Measurements from ENCODE around the gene ABCC10.

The ABCC10 gene

DNA sequence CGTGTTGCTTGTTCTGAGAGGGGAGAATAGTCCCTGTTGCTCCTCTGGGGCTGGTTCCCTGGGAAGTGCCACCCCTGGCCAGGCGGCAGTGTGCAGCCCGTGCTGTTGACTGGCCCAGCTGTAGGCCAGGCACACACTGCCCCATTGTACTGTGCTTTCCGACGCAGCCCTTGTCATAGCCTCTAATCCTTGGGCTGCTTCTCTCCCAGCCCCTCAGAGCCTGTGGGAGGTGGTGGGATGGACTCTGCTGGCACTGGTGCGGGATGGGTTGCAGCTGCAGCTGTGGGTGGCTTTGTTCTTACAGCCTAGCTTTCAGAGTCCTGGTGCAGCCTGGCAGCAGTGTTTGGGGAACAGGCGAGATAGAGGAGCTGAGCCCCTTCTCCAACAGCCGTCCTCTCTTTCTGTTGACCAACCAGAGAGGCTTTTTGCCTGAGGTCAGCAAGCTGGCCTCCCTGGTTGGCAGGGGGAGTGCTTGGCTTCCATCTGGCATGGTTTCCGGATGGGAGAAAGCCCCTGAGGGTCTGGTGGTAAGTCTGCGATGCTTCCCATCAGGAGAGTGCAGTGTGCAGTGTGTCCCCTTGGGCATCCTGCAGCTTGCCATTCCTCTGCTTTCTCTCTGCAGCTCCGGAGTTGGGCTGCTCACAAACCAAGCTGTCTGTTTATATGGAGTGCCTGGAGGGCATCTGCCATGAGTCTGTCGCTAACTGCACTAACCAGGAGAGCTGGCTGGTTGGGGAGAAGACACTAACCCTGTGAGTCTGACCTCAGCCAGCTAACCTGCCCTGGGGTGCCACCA lies 62.1 kb downstream of the ABCC10 start:
- no peaks in the 10 kb centered on the region for H3K9me2 ChIP-seq (replicated peaks; ENCODE audit: insufficient read depth, low read length)
- no peak overlapping the region for H2AFZ ChIP-seq (ENCODE audit: low read length)
- no peak overlapping the region for H3K9ac ChIP-seq (ENCODE audit: low read length)
- no peaks in the 10 kb centered on the region for H3K27me3 ChIP-seq (replicated peaks; ENCODE audit: insufficient read depth, low read length)
- no peaks in the 10 kb centered on the region for H3K4me1 ChIP-seq (ENCODE audit: low read length)
- DNase-seq: no peak
- no peak overlapping the region for H3K4me3 ChIP-seq (ENCODE audit: low read length)
- no peaks in the 10 kb centered on the region for H3K9me3 ChIP-seq (replicated peaks; ENCODE audit: insufficient read depth, low read length)
- H3K36me3 ChIP-seq (replicated peaks; ENCODE audit: insufficient read depth, low read length): no peaks in the 10 kb centered on the region
- no peak overlapping the region for H3K4me2 ChIP-seq (ENCODE audit: low read depth, low read length)
- H4K20me1 ChIP-seq (ENCODE audit: insufficient read depth, low read length): no peaks in the 10 kb centered on the region
- H3K79me2 ChIP-seq (ENCODE audit: low read length): peaks cover 35% of the 10 kb centered on the region
- TF ChIP-seq EZH2 (optimal IDR thresholded peaks at IDR 0.05; ENCODE audit: low read depth, low read length) (no peak), EZH2phosphoT487 (IDR thresholded peaks at IDR 0.05; ENCODE audit: low read length) (no peak)
- TF ChIP-seq, protein P1, sequence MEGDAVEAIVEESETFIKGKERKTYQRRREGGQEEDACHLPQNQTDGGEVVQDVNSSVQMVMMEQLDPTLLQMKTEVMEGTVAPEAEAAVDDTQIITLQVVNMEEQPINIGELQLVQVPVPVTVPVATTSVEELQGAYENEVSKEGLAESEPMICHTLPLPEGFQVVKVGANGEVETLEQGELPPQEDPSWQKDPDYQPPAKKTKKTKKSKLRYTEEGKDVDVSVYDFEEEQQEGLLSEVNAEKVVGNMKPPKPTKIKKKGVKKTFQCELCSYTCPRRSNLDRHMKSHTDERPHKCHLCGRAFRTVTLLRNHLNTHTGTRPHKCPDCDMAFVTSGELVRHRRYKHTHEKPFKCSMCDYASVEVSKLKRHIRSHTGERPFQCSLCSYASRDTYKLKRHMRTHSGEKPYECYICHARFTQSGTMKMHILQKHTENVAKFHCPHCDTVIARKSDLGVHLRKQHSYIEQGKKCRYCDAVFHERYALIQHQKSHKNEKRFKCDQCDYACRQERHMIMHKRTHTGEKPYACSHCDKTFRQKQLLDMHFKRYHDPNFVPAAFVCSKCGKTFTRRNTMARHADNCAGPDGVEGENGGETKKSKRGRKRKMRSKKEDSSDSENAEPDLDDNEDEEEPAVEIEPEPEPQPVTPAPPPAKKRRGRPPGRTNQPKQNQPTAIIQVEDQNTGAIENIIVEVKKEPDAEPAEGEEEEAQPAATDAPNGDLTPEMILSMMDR (IDR thresholded peaks at IDR 0.05; ENCODE audit: low read length): no peak
- no peak overlapping the region for H3K27ac ChIP-seq (ENCODE audit: low read length)
- no peaks in the 10 kb centered on the region for H3F3A ChIP-seq (ENCODE audit: insufficient read depth, low read length)

DNA sequence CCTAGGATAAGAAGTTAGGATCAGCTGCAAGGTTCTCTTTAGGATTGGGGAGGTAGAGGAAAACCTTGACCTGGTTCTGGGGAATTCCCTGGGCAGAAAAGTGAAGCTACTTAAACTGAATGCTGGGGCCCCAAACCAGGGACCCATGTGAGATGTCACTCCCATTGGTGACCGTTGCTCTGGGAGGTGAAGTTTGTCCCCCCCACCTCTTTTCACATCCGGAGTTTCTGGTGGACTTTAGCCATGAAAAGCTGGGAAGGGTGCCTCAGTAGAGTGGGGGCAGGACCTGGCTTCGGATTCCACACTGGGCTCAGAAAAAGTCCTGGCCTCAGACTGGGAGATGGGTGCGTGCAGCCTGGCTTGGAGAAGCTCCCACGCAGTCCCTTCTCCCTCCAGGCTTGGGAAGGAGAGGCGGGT lies 63.2 kb downstream of the ABCC10 start:
- Histone ChIP-seq H3K27ac (ENCODE audit: low read length) (no peak overlapping the region), H3K4me2 (ENCODE audit: low read depth, low read length) (no peak overlapping the region), H3K4me3 (ENCODE audit: low read length) (no peak overlapping the region), H3F3A (ENCODE audit: insufficient read depth, low read length) (no peaks in the 10 kb centered on the region), H4K20me1 (ENCODE audit: insufficient read depth, low read length) (no peaks in the 10 kb centered on the region), H3K9me3 (replicated peaks; ENCODE audit: insufficient read depth, low read length) (no peaks in the 10 kb centered on the region), H3K79me2 (ENCODE audit: low read length) (peaks cover 30% of the 10 kb centered on the region), H3K27me3 (replicated peaks; ENCODE audit: insufficient read depth, low read length) (no peaks in the 10 kb centered on the region), H3K9me2 (replicated peaks; ENCODE audit: insufficient read depth, low read length) (no peaks in the 10 kb centered on the region), H2AFZ (ENCODE audit: low read length) (no peak overlapping the region), H3K9ac (ENCODE audit: low read length) (no peak overlapping the region), H3K36me3 (replicated peaks; ENCODE audit: insufficient read depth, low read length) (no peaks in the 10 kb centered on the region), H3K4me1 (ENCODE audit: low read length) (no peaks in the 10 kb centered on the region)
- no peak for DNase-seq
- TF ChIP-seq, protein P1 (IDR thresholded peaks at IDR 0.05; ENCODE audit: low read length): no peak
- TF ChIP-seq EZH2 (optimal IDR thresholded peaks at IDR 0.05; ENCODE audit: low read depth, low read length): no peak
- no peak for TF ChIP-seq EZH2phosphoT487 (IDR thresholded peaks at IDR 0.05; ENCODE audit: low read length)

DNA sequence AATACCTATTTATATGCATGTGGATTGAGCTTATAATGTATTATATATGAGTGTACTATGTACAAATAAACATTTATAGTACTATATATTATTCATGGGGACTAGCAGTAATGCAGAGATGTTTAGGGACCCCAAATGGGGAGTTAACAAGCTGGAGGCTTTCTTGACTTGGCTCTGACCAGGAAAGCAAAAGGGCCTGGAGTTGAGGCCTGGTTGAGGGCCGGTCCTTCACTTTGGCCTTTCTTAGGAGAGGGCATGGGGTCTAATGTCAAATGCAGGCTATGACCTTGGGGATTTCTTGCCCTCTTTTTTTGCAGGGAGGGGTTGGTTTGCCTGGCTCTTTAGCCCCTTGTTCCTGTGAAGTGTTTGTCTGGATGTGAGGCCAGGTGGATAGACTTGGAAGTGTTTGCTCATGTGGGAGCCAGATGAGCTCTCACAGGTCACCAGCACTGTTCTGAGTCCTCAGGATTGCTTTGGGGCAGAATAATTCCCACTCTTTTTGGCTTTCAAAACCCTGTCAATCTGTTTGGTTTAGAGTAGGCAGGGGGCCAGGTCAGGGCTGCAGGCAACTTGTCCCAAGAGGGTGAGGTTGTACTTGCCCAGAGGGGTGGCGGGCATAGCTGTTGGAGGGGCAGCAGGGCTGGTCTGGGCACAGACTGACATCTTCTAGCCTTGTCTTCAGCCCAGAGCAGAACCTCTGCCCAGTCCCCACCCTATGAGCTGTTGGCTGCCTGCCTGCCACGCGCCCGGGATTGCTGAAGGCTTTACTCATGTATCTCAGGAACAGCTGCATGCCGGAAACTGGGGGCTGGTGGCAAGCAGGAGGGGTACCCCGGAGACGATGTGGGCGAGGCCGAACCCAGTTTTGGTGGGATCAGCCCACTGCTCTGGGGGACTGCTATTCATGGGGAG lies 64.7 kb downstream of the ABCC10 start:
- no peak for DNase-seq
- Histone ChIP-seq H3K9ac (ENCODE audit: low read length) (no peak overlapping the region), H3K9me3 (replicated peaks; ENCODE audit: insufficient read depth, low read length) (no peaks in the 10 kb centered on the region), H3K36me3 (replicated peaks; ENCODE audit: insufficient read depth, low read length) (no peaks in the 10 kb centered on the region), H2AFZ (ENCODE audit: low read length) (no peak overlapping the region), H3K9me2 (replicated peaks; ENCODE audit: insufficient read depth, low read length) (no peaks in the 10 kb centered on the region), H3K4me1 (ENCODE audit: low read length) (no peaks in the 10 kb centered on the region), H3F3A (ENCODE audit: insufficient read depth, low read length) (no peaks in the 10 kb centered on the region), H4K20me1 (ENCODE audit: insufficient read depth, low read length) (no peaks in the 10 kb centered on the region), H3K4me3 (ENCODE audit: low read length) (no peak overlapping the region), H3K27ac (ENCODE audit: low read length) (no peak overlapping the region), H3K79me2 (ENCODE audit: low read length) (peaks cover 24% of the 10 kb centered on the region), H3K4me2 (ENCODE audit: low read depth, low read length) (no peak overlapping the region), H3K27me3 (replicated peaks; ENCODE audit: insufficient read depth, low read length) (no peaks in the 10 kb centered on the region)
- TF ChIP-seq EZH2phosphoT487 (IDR thresholded peaks at IDR 0.05; ENCODE audit: low read length): no peak
- TF ChIP-seq, protein P1 (IDR thresholded peaks at IDR 0.05; ENCODE audit: low read length): no peak
- no peak for TF ChIP-seq EZH2 (optimal IDR thresholded peaks at IDR 0.05; ENCODE audit: low read depth, low read length)

Data from MM.1S (cell line).